GM18498 (cell line): ENCODE results near the gene PAXIP1.
"Not testable (repeated sequence)": the region's sequence is repeated elsewhere in the genome, so short reads cannot be mapped to it uniquely, and the experiment has no call there.

Experiments
- ATAC-seq: cut with Tn5 transposase; IDR thresholded peaks from one replicate; pipeline ENCODE4 v1.9.1; 2021; ENCODE audit warnings: mild to moderate bottlenecking, moderate library complexity; ENCODE audit not compliant: unreplicated experiment

Gene PAXIP1, protein sequence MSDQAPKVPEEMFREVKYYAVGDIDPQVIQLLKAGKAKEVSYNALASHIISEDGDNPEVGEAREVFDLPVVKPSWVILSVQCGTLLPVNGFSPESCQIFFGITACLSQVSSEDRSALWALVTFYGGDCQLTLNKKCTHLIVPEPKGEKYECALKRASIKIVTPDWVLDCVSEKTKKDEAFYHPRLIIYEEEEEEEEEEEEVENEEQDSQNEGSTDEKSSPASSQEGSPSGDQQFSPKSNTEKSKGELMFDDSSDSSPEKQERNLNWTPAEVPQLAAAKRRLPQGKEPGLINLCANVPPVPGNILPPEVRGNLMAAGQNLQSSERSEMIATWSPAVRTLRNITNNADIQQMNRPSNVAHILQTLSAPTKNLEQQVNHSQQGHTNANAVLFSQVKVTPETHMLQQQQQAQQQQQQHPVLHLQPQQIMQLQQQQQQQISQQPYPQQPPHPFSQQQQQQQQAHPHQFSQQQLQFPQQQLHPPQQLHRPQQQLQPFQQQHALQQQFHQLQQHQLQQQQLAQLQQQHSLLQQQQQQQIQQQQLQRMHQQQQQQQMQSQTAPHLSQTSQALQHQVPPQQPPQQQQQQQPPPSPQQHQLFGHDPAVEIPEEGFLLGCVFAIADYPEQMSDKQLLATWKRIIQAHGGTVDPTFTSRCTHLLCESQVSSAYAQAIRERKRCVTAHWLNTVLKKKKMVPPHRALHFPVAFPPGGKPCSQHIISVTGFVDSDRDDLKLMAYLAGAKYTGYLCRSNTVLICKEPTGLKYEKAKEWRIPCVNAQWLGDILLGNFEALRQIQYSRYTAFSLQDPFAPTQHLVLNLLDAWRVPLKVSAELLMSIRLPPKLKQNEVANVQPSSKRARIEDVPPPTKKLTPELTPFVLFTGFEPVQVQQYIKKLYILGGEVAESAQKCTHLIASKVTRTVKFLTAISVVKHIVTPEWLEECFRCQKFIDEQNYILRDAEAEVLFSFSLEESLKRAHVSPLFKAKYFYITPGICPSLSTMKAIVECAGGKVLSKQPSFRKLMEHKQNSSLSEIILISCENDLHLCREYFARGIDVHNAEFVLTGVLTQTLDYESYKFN

DNA sequence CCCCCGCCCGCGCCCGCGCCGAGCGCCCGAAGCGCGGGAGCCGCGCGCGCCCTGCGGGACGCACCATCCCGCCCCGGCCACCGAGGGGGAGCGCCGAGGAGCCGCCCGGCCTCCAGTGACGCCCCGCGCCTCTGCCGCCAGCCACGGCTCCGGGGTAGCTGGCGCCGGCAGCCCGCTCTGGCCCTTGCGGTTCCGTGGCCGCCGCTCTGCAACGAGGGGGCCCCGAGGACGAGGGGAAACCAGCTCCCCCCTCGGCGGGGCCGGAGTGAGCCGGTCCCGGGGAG lies at the start of gene PAXIP1:
Gene PAXIP1, minus strand, starts transcription at position 33 of the 284 bp plus-strand sequence. CDS start 195 bp downstream, outside the sequence.
- ATAC-seq = peak; percentile 78

DNA sequence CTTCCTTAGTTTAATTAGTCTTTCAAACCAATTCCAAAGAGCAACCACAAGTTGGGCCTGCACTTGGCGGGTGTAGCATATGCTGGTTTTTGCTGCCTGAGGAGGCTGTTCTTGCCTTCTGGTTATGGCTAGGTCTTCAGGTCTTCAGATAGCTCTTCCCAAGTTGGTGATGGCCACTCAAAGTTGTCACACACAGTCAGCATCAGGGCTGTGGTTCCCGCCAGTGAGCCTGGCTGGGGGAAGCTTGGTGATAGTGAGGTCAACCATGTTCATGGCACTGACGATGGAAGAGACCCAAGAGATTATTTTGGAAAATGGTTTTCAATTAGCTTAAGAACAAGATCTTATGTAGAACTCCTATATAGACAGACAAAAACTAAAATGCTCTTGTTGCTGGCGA lies 48.4 kb upstream of the PAXIP1 start:
- ATAC-seq = no peak

DNA sequence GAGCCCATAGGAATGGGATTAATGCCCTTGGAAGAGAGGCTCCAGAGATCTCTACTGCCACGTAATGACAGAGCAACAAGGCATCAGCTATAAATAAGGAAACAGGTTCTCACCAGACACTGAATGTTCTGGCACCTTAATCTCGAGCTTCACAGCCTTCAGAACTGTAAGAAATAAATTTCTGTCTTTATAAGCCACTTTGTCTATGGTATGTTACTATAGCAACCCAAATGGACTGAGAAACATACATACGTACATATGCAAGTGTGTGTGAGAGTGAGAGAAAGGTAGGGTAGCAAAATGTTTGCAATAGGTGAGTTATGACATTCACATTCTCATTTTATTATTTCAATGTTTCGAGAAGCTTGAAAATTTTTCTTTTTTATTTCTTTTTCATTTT lies 45.1 kb upstream of the PAXIP1 start:
- ATAC-seq = no peak

DNA sequence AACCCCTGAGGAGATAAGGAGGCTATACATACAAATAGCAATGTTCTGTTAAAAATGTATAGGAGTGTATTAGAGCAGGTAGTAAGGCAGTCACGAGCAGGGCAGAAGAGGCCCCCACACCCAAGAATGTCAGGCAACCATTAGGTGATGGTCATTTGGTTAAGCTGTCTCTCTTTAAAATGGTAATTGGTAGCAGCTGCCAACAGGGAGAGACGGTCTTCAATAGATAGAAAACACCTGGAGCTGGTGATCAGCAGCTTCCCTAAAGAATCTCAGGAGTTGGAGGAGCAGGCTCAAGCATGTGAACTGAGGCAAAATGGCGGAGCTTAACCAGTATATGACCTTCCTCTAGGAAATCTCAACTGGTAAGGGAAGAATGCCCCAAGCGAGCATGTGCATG lies 40.8 kb upstream of the PAXIP1 start:
- ATAC-seq = no peak

- ATAC-seq = no peak
Measured at GRCh38 chr7:155038335-155038734, 35.4 kb upstream of the PAXIP1 start.

DNA sequence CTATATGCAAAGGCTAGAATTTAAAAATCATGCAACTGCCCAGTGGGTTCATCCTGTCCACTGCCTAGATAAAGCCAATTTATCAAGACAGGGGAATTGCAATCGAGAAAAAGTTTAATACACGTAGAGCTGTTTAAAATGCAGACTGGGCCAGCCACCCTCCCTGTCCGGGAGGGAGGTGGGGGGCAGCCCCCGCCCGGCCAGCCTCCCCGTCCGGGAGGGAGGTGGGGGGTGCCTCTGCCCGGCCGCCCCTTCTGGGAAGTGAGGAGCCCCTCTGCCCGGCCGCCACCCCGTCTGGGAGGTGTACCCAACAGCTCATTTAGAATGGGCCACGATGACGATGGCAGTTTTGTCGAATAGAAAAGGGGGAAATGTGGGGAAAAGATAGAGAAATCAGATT lies 31.6 kb upstream of the PAXIP1 start:
- not testable (repeated sequence) for ATAC-seq

- ATAC-seq = no peak
Measured at GRCh38 chr7:155032978-155033377, 30.1 kb upstream of the PAXIP1 start.

- no peak for ATAC-seq
Measured at GRCh38 chr7:155027879-155028278, 25.0 kb upstream of the PAXIP1 start.

- ATAC-seq = no peak
Measured at GRCh38 chr7:155021699-155022145, 18.8 kb upstream of the PAXIP1 start.

- no peak for ATAC-seq
Measured at GRCh38 chr7:155020996-155021395, 18.1 kb upstream of the PAXIP1 start.

GRCh38 chr7:155017834-155018233 lies 14.9 kb upstream of the PAXIP1 start:
- no peak for ATAC-seq

GRCh38 chr7:155011086-155011485 lies 8.2 kb upstream of the PAXIP1 start:
- no peak for ATAC-seq

- peak; percentile 46 for ATAC-seq
Measured at GRCh38 chr7:155009570-155010157, 6.7 kb upstream of the PAXIP1 start.

DNA sequence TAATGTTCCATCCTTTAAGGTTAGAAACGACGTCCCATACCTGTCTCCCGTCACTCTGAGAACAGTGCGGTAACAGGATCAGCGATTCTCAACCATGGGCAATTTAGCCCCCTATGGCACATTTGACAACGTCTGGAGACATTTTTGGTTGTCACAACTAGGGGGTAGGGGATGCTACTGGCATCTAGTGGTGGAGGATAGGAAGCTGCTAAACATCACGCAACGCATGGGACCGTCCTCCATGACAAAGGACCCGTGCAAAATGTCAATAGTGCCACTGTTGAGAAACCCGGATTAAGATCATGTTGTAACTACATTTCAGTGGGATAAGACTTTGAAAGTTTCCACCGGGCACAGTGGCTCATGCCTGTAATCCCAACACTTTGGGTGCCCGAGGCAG lies 5.0 kb upstream of the PAXIP1 start:
- no peak for ATAC-seq

- ATAC-seq = peak; percentile 78
Measured at GRCh38 chr7:155003376-155004214, 671 bp upstream of the PAXIP1 start.

DNA sequence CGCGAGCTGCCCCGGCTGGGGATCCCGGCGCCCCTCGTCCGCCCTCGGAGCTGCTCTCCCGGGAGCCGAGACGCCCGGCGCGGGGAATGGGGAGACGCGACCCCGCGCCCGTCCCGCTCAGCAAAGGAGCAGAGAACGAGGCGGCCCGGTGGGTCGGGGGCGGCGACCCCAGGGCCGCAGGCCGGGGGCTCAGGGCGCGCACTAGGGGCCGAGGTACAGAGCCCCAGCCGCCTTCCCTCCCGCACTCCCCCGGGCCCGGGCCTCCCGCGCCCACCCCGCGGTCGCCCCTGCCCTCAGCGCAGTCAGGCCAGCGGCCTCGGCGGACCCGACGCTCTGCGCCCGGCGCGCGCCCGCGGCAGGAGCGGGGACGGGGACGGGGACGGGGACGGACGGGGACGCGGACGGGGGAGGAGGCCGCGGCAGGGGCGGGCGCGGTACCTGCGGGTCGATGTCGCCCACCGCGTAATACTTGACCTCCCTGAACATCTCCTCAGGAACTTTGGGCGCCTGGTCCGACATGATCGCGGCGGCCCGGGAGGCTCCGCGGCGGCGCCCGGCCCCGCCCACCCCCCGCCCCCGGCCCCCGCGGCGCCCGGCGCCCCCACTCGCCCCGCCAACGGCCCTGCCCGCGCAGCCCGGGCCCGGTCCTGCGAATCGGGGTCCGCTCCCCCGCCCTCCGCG lies 373 bp downstream of the PAXIP1 start:
- ATAC-seq = peak; percentile 48

DNA sequence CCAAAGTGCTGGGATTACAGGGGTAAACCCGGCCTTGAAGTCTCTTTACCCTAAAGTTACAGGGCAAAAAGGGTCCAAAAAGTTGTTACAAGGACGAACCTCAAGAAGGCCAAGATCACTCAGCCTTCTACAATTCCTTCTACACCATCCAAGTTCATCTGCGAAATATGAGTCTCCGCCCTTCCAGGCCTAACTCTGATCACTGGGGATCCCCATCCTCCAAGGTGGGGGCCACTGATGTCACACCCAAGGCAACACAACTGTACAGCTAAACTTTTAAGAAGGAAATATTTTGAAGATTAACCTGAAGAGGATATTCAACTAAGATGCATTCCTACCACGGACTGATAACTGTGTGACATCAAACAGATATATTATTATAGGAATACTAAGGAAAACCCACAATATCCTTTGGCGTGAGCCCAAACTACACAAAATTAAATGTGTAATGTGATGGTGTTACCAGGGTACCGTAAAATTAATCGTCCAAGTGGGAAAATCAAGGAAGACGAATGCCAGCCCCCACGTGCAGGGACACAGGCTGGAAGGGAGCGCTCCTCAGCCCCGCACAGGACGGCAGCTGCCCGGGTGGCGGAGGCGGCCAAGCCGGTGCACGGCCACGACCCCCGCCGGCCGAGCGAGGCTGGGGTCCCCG lies 1.0 kb downstream of the PAXIP1 start:
- peak; percentile 16 for ATAC-seq

DNA sequence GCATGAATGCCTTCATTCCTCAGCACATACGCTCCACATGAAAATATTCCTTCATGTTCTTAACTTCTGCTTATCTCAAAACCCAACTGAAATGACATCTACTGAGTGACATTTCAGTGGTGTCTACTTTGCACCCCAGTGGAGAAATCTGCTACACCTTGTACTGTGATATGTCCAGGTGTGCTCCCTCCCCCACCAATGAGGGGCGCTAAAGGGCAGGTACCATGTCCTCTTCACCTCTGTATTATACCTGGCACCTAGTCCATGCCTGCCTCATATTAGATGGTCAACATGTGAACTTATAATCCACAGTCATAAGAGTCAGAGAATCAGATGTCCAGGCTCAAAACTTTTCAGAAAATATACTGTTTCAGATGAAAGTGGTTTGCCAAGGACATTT lies 2.1 kb downstream of the PAXIP1 start:
- no peak for ATAC-seq

DNA sequence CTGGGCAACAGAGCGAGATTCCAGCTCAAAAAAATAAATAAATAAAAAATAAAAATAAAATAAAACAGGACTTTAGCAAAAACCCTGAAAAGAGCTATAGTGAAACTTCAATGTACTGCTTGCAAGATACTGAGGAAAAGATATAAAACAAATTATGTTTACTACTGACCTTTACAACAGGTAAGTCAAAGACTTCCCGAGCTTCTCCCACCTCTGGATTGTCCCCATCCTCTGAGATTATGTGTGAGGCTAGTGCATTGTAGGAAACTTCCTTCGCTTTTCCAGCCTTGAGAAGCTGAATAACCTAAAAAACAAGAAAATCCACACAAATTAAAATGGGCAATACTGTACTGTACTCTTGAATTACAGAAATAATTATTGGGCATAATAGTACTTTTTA lies 4.4 kb downstream of the PAXIP1 start:
- ATAC-seq = no peak
